Stimulated activated CD4-positive, alpha-beta T cell treated with anti-CD3 and anti-CD28 coated beads, Interleukin-4, amount 100 ng/mL, for 4 hours (primary cell): Measurements from ENCODE around the gene GTF2A1.
"Not testable (repeated sequence)": the region's sequence is repeated elsewhere in the genome, so short reads cannot be mapped to it uniquely, and the experiment has no call there.

ENCODE experiments used
- DNase-seq, 2 experiments: peaks; one replicate each; pipeline ENCODE4 v3.0.0-alpha.2; 2020

Gene GTF2A1

GRCh38 chr14:81220830-81221578, at the start of gene GTF2A1:
Gene GTF2A1 (minus strand): TSS chr14:81220959. CDS start chr14:81220518, 441 bp downstream.
- peak; percentile 92 to 93 for DNase-seq

GRCh38 chr14:81269979-81270375, 49.2 kb upstream of the GTF2A1 start:
- DNase-seq: no peak

GRCh38 chr14:81269100-81269978, 48.6 kb upstream of the GTF2A1 start:
- no peak for DNase-seq

- DNase-seq: no peak
Measured at GRCh38 chr14:81268016-81268416, 47.3 kb upstream of the GTF2A1 start.

GRCh38 chr14:81265636-81266169, 44.9 kb upstream of the GTF2A1 start:
- DNase-seq: no peak

- DNase-seq: no peak
Measured at GRCh38 chr14:81264671-81265070, 43.9 kb upstream of the GTF2A1 start.

GRCh38 chr14:81263777-81264410, 43.1 kb upstream of the GTF2A1 start:
- DNase-seq: no peak

- no peak for DNase-seq
Measured at GRCh38 chr14:81261176-81261575, 40.4 kb upstream of the GTF2A1 start.

GRCh38 chr14:81260732-81261131, 40.0 kb upstream of the GTF2A1 start:
- DNase-seq: no peak

- DNase-seq: no peak
Measured at GRCh38 chr14:81256289-81256960, 35.7 kb upstream of the GTF2A1 start.

- DNase-seq: no peak
Measured at GRCh38 chr14:81252278-81252677, 31.5 kb upstream of the GTF2A1 start.

GRCh38 chr14:81247271-81247766, 26.6 kb upstream of the GTF2A1 start:
- DNase-seq: no peak

- DNase-seq: no peak
Measured at GRCh38 chr14:81246461-81247270, 25.9 kb upstream of the GTF2A1 start.

- DNase-seq: no peak
Measured at GRCh38 chr14:81245771-81246170, 25.0 kb upstream of the GTF2A1 start.

- not testable (repeated sequence) for DNase-seq
Measured at GRCh38 chr14:81244431-81244830, 23.7 kb upstream of the GTF2A1 start.

- DNase-seq: no peak
Measured at GRCh38 chr14:81243499-81243898, 22.7 kb upstream of the GTF2A1 start.

GRCh38 chr14:81236849-81237248, 16.1 kb upstream of the GTF2A1 start:
- not testable (repeated sequence) for DNase-seq

GRCh38 chr14:81236138-81236537, 15.4 kb upstream of the GTF2A1 start:
- DNase-seq: no peak

- no peak for DNase-seq
Measured at GRCh38 chr14:81235096-81235495, 14.3 kb upstream of the GTF2A1 start.

- no peak for DNase-seq
Measured at GRCh38 chr14:81234278-81234677, 13.5 kb upstream of the GTF2A1 start.

GRCh38 chr14:81233615-81234014, 12.9 kb upstream of the GTF2A1 start:
- no peak for DNase-seq

- no peak for DNase-seq
Measured at GRCh38 chr14:81231540-81231939, 10.8 kb upstream of the GTF2A1 start.
